Left ventricle myocardium inferior (tissue), 1 donor: ENCODE data around the gene TMEM63A. TPM values are rescaled to one million over a fixed set of nuclear protein-coding genes. Genes with fewer than 3 reads are reported as not detected.

Source experiments
- DNase-seq: peaks from one replicate; pipeline ENCODE4 v3.0.0-alpha.2; 2020
- H3K27ac ChIP-seq: fragments of 200-600 bp; replicated peaks from 2 replicates; pipeline ENCODE4 v1.8.0; 2021
- H3K27me3 ChIP-seq: fragments of 200-600 bp; 2 replicates; pipeline ENCODE4 v1.8.0; 2021; ENCODE audit warnings: low read depth
- H3K36me3 ChIP-seq: fragments of 200-600 bp; 2 replicates; pipeline ENCODE4 v1.8.0; 2021
- H3K4me1 ChIP-seq: fragments of 200-600 bp; 2 replicates; pipeline ENCODE4 v1.8.0; 2021
- H3K4me3 ChIP-seq: fragments of 200-600 bp; 2 replicates; pipeline ENCODE4 v1.8.0; 2021; ENCODE audit warnings: mild to moderate bottlenecking, moderate library complexity
- H3K9me3 ChIP-seq: fragments of 200-600 bp; replicated peaks from 2 replicates; pipeline ENCODE4 v1.8.0; 2021
- CTCF ChIP-seq: fragments of 200-600 bp; IDR thresholded peaks from 2 replicates; pipeline ENCODE4 v1.8.0; 2021; ENCODE audit warnings: antibody characterized with exemption, mild to moderate bottlenecking, borderline replicate concordance
- intact Hi-C: fragments of 100-400 bp; cut with micrococcal nuclease; formaldehyde crosslinking; loops from one replicate; pipeline ENCODE4 v1.11.0; 2022
- total RNA-seq: library from RNA; stranded (reverse); fragmentation: NEBNext Ultra II Directional; extraction: Animal tissue kit (Norgen Biotek cat#: 25700); gene quantifications from one replicate; pipeline ENCODE4 v1.2.1, GENCODE V29; 2021
- donor health status: DM: no; HTN: yes; CAD: no; lungs with severe emphysema.

Gene TMEM63A
- total RNA-seq, 1 donor from 2014 or later: 30.4 TPM

- Histone ChIP-seq H3K36me3 (peaks cover 46% of the 10 kb centered on the region), H3K27ac (no peak overlapping the region), H3K9me3 (no peaks in the 10 kb centered on the region), H3K4me1 (peaks cover 39% of the 10 kb centered on the region), H3K4me3 (no peak overlapping the region), H3K27me3 (no peaks in the 10 kb centered on the region)
- DNase-seq: no peak
- TF ChIP-seq CTCF: no peak
- intact Hi-C loops: no loop called here
These were observed 51.3 kb downstream of the TMEM63A start for GRCh38 chr1:225830841-225831240.

GRCh38 chr1:225828706-225829345 lies 53.4 kb downstream of the TMEM63A start:
- peaks cover 41% of the 10 kb centered on the region for H3K4me1 ChIP-seq
- no peak for DNase-seq
- H3K9me3 ChIP-seq: no peaks in the 10 kb centered on the region
- peak overlapping the region; percentile 11 for H3K27ac ChIP-seq
- intact Hi-C loops: no loop called here
- no peaks in the 10 kb centered on the region for H3K27me3 ChIP-seq
- TF ChIP-seq CTCF: no peak
- no peak overlapping the region for H3K4me3 ChIP-seq
- peaks cover 46% of the 10 kb centered on the region for H3K36me3 ChIP-seq

GRCh38 chr1:225827076-225827475 lies 55.1 kb downstream of the TMEM63A start:
- Histone ChIP-seq H3K27ac (peak overlapping the region; percentile 66), H3K36me3 (peaks cover 41% of the 10 kb centered on the region), H3K4me3 (no peak overlapping the region), H3K9me3 (no peaks in the 10 kb centered on the region), H3K4me1 (peaks cover 58% of the 10 kb centered on the region), H3K27me3 (no peaks in the 10 kb centered on the region)
- DNase-seq: no peak
- TF ChIP-seq CTCF: no peak
- intact Hi-C loops: no loop called here

GRCh38 chr1:225825607-225826007 lies 56.6 kb downstream of the TMEM63A start:
- Histone ChIP-seq H3K27ac (peak overlapping the region; percentile 66), H3K36me3 (peaks cover 32% of the 10 kb centered on the region), H3K4me3 (peak overlapping the region; percentile 23), H3K4me1 (peaks cover 63% of the 10 kb centered on the region), H3K9me3 (no peaks in the 10 kb centered on the region), H3K27me3 (no peaks in the 10 kb centered on the region)
- intact Hi-C loops: no loop called here
- TF ChIP-seq CTCF: no peak
- no peak for DNase-seq

GRCh38 chr1:225825078-225825477 lies 57.1 kb downstream of the TMEM63A start:
- Histone ChIP-seq H3K27ac (peak overlapping the region; percentile 66), H3K4me3 (peak overlapping the region; percentile 23), H3K27me3 (no peaks in the 10 kb centered on the region), H3K36me3 (peaks cover 29% of the 10 kb centered on the region), H3K9me3 (no peaks in the 10 kb centered on the region), H3K4me1 (peaks cover 68% of the 10 kb centered on the region)
- no peak for TF ChIP-seq CTCF
- intact Hi-C loops: no loop called here
- no peak for DNase-seq
